Stimulated activated naive CD4-positive, alpha-beta T cell (primary cell): Measurements from ENCODE around the gene ADORA2A.

Experiments
- DNase-seq, 6 experiments: peaks; one replicate each; lab custom pipeline; 2025; lab: John Stamatoyannopoulos, UW

Gene ADORA2A

GRCh38 chr22:24453853-24454252, 26.5 kb downstream of the ADORA2A start:
- no peak for DNase-seq

DNA sequence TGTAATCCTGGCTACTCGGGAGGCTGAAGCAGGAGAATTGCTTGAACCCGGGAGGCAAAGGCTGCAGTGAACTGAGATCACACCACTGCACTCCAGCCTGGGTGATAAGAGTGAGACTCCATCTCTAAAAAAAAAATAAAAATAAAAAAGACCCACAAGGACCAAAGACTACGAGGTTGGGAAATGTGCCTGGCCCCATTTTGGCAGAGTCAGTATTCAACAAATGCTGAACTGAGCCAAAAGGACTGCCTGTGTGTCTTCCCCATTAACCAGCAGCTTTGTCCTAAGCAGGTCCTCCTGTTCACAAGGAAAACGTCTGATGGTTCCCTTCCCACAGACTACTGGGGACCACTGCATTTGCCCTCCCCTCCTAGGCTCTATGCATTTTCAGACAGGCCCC, 27.6 kb downstream of the ADORA2A start:
- no peak for DNase-seq

- DNase-seq = no peak
Measured at GRCh38 chr22:24455751-24456426, 28.5 kb downstream of the ADORA2A start.

GRCh38 chr22:24457894-24458420, 30.6 kb downstream of the ADORA2A start:
- no peak for DNase-seq

- DNase-seq = no peak
Measured at GRCh38 chr22:24459911-24460310, 32.5 kb downstream of the ADORA2A start.

DNA sequence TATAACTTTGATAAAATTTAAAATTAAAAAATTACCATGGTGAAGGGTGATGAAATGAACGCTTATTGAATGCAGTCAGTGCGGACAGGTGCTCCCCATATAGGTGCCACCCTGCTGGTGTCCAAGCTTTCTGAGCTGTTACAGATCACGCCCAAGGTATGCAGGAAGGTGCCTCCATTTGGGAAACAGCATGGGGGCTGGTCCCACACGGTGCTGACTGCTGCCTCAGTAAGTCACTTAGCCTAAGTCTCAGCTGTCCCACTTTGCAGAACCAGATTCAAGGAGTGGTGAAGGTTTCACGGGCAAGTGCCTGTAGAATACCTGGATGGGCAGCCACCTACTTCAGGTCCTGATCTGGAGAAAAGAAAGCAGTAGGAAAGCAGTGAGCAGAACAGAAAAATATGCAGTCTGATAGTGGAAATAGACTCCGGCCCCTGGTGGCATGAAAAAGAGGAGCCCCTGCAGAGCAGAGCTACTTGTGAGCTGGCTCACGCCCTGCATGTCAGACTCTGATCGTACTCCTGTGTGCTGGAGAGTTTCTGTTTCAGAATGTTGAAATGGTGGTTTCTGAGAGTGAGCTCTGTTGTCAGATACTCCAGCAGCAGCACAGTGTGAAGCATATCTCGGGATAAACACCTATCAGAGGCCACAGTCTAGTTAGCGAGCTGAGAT, 33.2 kb downstream of the ADORA2A start:
- no peak for DNase-seq

DNA sequence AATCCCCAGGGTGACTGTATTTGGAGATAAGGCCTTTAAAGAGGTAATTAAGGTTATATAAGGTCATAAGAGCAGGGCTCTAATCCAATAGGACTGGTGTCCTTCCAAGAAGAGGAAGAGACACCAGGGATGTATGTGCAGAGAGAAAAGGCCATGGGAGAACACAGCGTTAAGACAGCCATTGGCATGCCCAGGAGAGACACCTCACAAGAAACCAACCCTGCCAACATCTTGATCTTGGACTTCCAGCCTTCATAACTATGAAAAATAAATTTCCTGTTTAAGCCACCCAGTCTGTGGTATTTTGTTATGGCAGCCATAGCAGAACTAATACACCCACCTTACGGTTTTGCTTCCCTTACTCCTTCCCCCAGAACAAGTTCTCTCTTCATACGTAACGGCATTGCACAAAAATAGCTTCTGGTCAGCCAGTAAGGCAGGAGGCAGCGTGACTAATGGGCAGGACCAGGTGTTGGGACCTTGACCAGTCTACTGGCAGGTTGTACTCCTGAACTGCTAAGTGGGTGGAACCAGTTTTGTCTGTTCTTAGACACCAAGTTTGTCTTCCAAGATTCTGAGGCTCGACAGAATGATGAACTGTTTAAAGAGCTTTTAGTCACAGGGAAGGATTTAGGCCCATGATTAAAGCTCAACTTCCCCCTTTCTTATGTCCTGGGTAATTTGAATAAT, 35.8 kb downstream of the ADORA2A start:
- no peak for DNase-seq

DNA sequence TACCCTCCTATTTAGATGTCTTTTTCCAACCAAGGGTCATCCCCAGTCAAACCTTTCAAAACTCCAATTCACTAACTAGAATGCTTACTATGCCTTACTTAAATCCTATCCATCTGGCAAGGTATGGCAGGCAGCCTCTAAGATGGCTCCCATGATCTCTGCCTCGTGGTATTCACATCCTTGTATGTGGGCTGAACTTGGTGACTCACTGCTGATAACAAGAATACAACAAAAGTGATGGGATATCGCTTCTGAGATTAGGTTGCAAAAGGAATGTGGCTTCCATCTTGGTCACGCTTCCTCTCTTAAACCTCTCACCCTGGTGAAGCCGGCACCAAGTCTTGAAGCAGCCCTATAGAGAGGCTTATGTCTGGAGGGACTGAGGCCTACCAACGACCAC, 38.2 kb downstream of the ADORA2A start:
- DNase-seq = no peak

GRCh38 chr22:24465975-24466374, 38.6 kb downstream of the ADORA2A start:
- no peak for DNase-seq

DNA sequence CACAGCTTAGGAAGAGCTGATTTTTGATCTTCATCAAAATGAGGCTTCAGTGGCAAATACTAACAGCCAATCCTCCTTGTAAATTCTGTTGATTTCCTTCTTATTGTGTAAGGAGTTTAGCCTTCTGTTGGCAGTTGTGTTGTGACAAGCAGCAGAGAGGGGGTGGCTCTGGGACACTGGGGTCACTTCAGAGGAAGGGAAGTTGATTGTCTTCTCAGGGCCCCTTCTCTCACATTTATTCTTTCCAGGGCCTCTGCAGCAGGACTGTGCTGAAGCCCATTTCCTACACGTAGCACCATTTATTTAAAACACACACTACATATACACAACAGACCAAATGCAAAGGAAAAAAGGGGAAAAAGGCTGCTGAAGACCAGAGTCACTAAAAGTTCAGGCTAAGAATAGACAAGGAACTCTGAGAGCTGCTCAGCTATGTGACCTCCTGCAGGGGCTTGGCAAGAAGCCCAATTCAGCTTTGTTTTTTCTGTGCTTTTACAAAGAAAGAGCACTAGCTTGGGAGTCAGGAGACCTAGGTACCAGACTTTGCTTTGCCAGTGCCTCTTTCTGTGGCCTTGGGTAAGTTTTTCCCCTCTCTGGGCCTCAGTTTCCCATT, 39.4 kb downstream of the ADORA2A start:
- no peak for DNase-seq

DNA sequence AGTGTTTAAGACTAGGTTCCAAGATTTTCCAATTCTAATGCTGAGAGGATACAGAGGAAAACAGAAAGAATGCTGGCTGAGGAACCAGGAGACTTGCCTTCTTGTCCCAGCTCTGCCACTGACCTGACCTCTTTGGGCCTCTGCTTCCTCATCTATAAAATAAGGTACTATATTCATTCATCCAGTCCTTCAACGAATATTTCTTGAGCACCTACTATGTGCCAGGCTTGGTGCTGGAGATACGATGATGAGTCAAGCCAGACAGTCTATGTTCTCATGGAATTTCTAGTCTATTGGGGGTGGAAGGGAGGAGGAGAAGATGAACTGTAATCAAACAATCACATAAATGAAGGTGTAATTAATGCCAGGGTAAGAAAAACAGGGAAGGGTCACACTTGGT, 39.9 kb downstream of the ADORA2A start:
- no peak for DNase-seq

- no peak for DNase-seq
Measured at GRCh38 chr22:24471570-24471969, 44.2 kb downstream of the ADORA2A start.

- no peak for DNase-seq
Measured at GRCh38 chr22:24473284-24473683, 45.9 kb downstream of the ADORA2A start.

DNA sequence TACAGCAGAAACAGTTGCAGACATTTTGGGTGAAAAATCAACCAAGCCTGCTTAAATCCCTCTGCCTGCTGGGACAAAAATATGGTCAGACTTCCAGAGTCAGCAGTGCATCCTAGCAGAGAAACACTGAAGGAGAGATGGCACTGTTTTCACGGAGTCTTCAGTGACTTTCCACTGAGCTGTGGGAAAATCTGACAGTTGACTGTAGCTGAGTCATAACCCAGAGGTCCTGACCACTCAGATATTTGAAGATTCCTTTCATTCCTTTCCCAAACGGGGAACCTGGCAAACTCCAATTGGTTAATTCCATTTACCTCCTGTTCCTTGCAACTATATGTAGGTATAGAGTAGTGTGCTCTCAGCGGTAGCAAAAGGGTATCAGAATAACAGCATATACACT, 46.8 kb downstream of the ADORA2A start:
- DNase-seq = no peak

GRCh38 chr22:24474649-24475255, 47.4 kb downstream of the ADORA2A start:
- no peak for DNase-seq

DNA sequence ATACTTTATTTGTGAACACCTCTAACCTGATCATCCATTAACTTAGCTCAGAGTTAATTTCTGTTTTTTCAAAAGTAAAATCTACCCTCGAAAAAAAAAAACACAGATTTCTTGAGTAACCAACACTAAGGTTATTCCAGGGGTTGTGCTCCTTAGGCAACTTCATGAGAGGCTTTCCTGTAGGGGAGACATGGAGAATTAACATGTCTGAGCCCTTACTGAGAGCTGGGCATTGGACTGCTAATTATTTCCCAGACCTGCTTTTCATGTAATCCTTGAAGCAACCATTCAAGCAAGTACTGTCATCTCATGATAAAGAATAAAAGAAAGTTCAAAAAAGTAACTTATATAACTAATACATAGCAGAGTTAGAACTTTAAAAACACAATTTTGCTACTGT, 54.2 kb downstream of the ADORA2A start:
- DNase-seq = no peak

DNA sequence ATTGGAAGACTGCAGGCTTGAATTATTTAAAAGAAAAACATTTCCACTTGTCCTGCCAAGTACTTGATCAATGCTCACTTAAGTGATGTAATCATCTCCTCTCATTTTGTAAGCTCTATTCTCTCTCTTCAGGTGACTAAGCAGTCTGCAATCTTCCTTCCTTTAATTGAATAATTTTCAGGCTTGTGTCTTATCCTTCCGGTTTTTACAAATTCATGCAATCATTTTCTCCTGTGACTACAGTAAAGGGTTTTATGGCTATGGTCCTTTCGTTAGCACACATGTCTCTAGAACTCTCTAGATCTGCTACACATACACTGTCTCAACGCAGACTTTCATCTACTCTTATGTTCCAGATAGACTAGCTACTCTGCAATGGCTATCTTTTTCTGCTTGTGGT, 55.2 kb downstream of the ADORA2A start:
- DNase-seq = no peak

DNA sequence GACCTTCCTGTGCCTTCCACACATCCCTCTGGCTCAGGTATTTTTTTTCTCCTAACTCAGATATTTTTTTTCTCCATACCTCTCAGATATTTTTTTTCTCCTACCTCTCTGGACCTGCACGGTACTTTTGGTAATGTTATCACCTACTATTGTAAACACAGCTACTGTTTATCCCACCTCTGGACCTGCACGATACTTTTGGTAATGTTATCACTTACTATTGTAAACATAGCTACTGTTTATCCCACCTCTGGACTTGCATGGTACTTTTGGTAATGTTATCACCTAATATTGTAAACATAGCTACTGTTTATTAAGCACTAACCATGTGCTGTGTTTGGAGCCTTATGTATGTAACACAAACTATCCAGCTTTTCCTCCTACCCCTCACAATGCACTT, 55.6 kb downstream of the ADORA2A start:
- DNase-seq = no peak

- DNase-seq = no peak
Measured at GRCh38 chr22:24483976-24484545, 56.7 kb downstream of the ADORA2A start.

- no peak for DNase-seq
Measured at GRCh38 chr22:24485170-24485569, 57.8 kb downstream of the ADORA2A start.

GRCh38 chr22:24485608-24486007, 58.2 kb downstream of the ADORA2A start:
- DNase-seq = peak in 3 of 6 experiments; percentile 30 to 38 (median 35)

GRCh38 chr22:24486501-24486921, 59.1 kb downstream of the ADORA2A start:
- no peak for DNase-seq
